Renal cortical epithelial cell (primary cell): ENCODE measurements around the gene NRF1. TPM values are rescaled to one million over a fixed set of nuclear protein-coding genes. Genes with fewer than 3 reads are reported as not detected.
A peak's percentile ranks its signal among the peaks of the same experiment; 100 is the strongest.

Experiments used
- DNase-seq: peaks from one replicate; pipeline ENCODE4 v3.0.0-alpha.2; 2011; ENCODE audit warnings: low read depth
- total RNA-seq: library from RNA; depleted of rRNA; stranded (reverse); fragments of >200 nt; gene quantifications from 2 replicates; pipeline ENCODE4 v1.2.3, GENCODE V29; 2014

The NRF1 gene
- total RNA-seq, 1 donor from 2014 or later = 20.8 TPM

- no peak for DNase-seq
Observed at GRCh38 chr7:129769866-129770808, 158.6 kb downstream of the NRF1 start.

GRCh38 chr7:129771201-129771927 lies 159.8 kb downstream of the NRF1 start:
- no peak for DNase-seq

- no peak for DNase-seq
Observed at GRCh38 chr7:129771928-129772479, 160.5 kb downstream of the NRF1 start.

GRCh38 chr7:129772646-129773280 lies 161.2 kb downstream of the NRF1 start:
- DNase-seq = no peak

- peak; percentile 25 for DNase-seq
Observed at GRCh38 chr7:129773328-129773731, 161.8 kb downstream of the NRF1 start.

- no peak for DNase-seq
Observed at GRCh38 chr7:129773871-129774270, 162.4 kb downstream of the NRF1 start.

GRCh38 chr7:129774359-129774758 lies 162.8 kb downstream of the NRF1 start:
- DNase-seq = no peak

- DNase-seq = no peak
Observed at GRCh38 chr7:129774871-129775694, 163.6 kb downstream of the NRF1 start.

GRCh38 chr7:129775695-129776361 lies 164.3 kb downstream of the NRF1 start:
- DNase-seq = no peak

- no peak for DNase-seq
Observed at GRCh38 chr7:129776362-129776722, 164.8 kb downstream of the NRF1 start.

GRCh38 chr7:129777195-129777844 lies 165.8 kb downstream of the NRF1 start:
- DNase-seq = no peak

GRCh38 chr7:129777993-129778769 lies 166.7 kb downstream of the NRF1 start:
- no peak for DNase-seq

GRCh38 chr7:129778770-129779601 lies 167.5 kb downstream of the NRF1 start:
- DNase-seq = no peak

- DNase-seq = no peak
Observed at GRCh38 chr7:129779602-129780256, 168.2 kb downstream of the NRF1 start.

- peak; percentile 35 for DNase-seq
Observed at GRCh38 chr7:129780257-129780973, 168.9 kb downstream of the NRF1 start.

- DNase-seq = no peak
Observed at GRCh38 chr7:129780974-129781927, 169.7 kb downstream of the NRF1 start.
